ENCODE data around the gene ZNF212.
"Not testable (repeated sequence)": the region's sequence is repeated elsewhere in the genome, so short reads cannot be mapped to it uniquely, and the experiment has no call there.

The ZNF212 gene

GRCh38 chr7:149218469-149219420, 20.7 kb upstream of the ZNF212 start:
- no peak for DNase-seq (ENCODE audit: low read depth)

- DNase-seq (ENCODE audit: low read depth) = no peak
Observed at GRCh38 chr7:149220534-149220933, 18.9 kb upstream of the ZNF212 start.

GRCh38 chr7:149223176-149223575, 16.3 kb upstream of the ZNF212 start:
- DNase-seq (ENCODE audit: low read depth) = no peak

- no peak for DNase-seq (ENCODE audit: low read depth)
Observed at GRCh38 chr7:149223761-149224160, 15.7 kb upstream of the ZNF212 start.

GRCh38 chr7:149224352-149224751, 15.1 kb upstream of the ZNF212 start:
- DNase-seq (ENCODE audit: low read depth) = no peak

GRCh38 chr7:149225106-149225505, 14.3 kb upstream of the ZNF212 start:
- no peak for DNase-seq (ENCODE audit: low read depth)

GRCh38 chr7:149225656-149226055, 13.8 kb upstream of the ZNF212 start:
- DNase-seq (ENCODE audit: low read depth) = no peak

GRCh38 chr7:149226366-149226765, 13.1 kb upstream of the ZNF212 start:
- DNase-seq (ENCODE audit: low read depth) = not testable (repeated sequence)

- DNase-seq (ENCODE audit: low read depth) = no peak
Observed at GRCh38 chr7:149226840-149227494, 12.5 kb upstream of the ZNF212 start.

GRCh38 chr7:149228831-149229471, 10.5 kb upstream of the ZNF212 start:
- DNase-seq (ENCODE audit: low read depth) = no peak

GRCh38 chr7:149229526-149229925, 9.9 kb upstream of the ZNF212 start:
- no peak for DNase-seq (ENCODE audit: low read depth)

GRCh38 chr7:149232362-149232761, 7.1 kb upstream of the ZNF212 start:
- DNase-seq (ENCODE audit: low read depth) = no peak

GRCh38 chr7:149233655-149234204, 5.7 kb upstream of the ZNF212 start:
- not testable (repeated sequence) for DNase-seq (ENCODE audit: low read depth)

- DNase-seq (ENCODE audit: low read depth) = no peak
Observed at GRCh38 chr7:149237502-149237901, 1.9 kb upstream of the ZNF212 start.

GRCh38 chr7:149238051-149238450, 1.4 kb upstream of the ZNF212 start:
- DNase-seq (ENCODE audit: low read depth) = no peak

- DNase-seq (ENCODE audit: low read depth) = no peak
Observed at GRCh38 chr7:149240637-149241036, 1.2 kb downstream of the ZNF212 start.

- DNase-seq (ENCODE audit: low read depth) = no peak
Observed at GRCh38 chr7:149241696-149242095, 2.2 kb downstream of the ZNF212 start.

- DNase-seq (ENCODE audit: low read depth) = no peak
Observed at GRCh38 chr7:149245244-149245643, 5.8 kb downstream of the ZNF212 start.

GRCh38 chr7:149245744-149246143, 6.3 kb downstream of the ZNF212 start:
- no peak for DNase-seq (ENCODE audit: low read depth)

- no peak for DNase-seq (ENCODE audit: low read depth)
Observed at GRCh38 chr7:149248777-149249176, 9.3 kb downstream of the ZNF212 start.

GRCh38 chr7:149250151-149250550, 10.7 kb downstream of the ZNF212 start:
- DNase-seq (ENCODE audit: low read depth) = not testable (repeated sequence)

- DNase-seq (ENCODE audit: low read depth) = not testable (repeated sequence)
Observed at GRCh38 chr7:149251518-149251917, 12.1 kb downstream of the ZNF212 start.

All from T follicular helper cell (primary cell).